ENCODE results near the gene FBXW8.

Gene FBXW8

DNA sequence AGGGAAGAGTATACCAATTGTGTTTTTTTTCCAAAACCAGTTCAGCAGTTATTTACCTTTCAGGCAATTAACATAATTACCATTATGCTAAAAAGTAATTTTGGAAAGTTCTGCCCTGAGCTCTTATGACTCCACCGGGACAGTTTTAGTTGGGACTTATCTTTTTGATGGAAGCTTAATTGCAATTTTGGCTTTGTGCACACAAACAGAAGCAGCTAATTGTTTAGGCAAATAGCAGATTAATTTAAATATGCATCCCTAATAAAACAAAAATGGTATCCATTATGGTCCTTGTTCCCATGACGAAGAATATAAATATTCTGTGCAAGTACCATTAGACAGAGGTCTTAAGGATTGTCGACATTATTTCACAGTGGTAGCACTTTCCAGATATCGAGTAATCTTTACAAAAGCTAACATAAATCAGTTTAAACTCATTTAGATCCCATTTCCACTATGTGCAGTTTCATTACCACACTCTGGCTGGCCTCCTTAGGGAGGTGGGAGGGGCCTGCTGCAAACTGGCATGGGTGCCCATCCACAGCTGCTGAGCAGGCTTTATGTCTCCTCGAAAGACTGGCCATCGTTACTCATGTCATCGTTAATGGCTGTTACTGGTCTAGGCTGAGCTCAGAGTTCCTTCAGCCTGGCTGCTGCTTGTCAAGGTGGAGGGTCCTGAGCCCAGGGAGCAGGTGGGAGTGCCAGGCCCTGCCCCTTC lies 68.2 kb downstream of the FBXW8 start:
- no peaks in the 10 kb centered on the region for H3K36me3 ChIP-seq (ENCODE audit: control insufficient read depth, insufficient read depth, low read length)
- no peak overlapping the region for H3K4me3 ChIP-seq (ENCODE audit: low read length)
- H3K27ac ChIP-seq (ENCODE audit: low read depth, low read length), result no peak overlapping the region

DNA sequence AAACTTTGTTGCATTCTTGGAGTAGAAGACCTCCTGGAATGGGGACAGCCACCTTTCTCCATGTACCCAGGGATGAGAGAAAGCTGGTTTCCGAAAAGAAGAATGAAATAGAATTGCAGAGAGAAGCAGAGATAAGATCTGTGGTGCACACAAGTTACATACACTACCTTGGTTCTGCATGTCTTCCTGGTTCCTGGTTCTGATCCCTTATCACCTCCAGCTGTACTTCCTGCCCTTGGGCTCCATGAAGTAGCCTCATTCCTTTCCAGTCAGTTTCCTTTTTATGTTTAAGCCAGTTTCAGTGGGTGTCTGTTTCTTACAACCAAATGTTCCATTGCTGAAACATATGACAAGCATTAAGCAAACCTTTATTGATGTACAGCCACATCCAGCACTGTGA lies 69.3 kb downstream of the FBXW8 start:
- Histone ChIP-seq H3K4ac (ENCODE audit: low read depth, low read length) (no peak overlapping the region), H3K18ac (ENCODE audit: low read length) (no peak overlapping the region), H2BK5ac (ENCODE audit: low read length) (no peak overlapping the region), H2AK5ac (ENCODE audit: low read length) (no peak overlapping the region), H2BK15ac (replicated peaks; ENCODE audit: low read depth) (no peak overlapping the region), H2BK120ac (ENCODE audit: low read depth, low read length) (no peak overlapping the region), H4K8ac (ENCODE audit: low read depth, low read length) (no peak overlapping the region), H3K56ac (ENCODE audit: low read length) (no peak overlapping the region), H3K36me3 (ENCODE audit: control insufficient read depth, insufficient read depth, low read length) (no peaks in the 10 kb centered on the region), H3K27me3 (ENCODE audit: insufficient read depth, low read length, poor library complexity) (no peaks in the 10 kb centered on the region), H3K79me1 (ENCODE audit: low read length) (no peaks in the 10 kb centered on the region), H3K4me1 (ENCODE audit: control insufficient read depth, low read depth, low read length) (no peaks in the 10 kb centered on the region), H3K27ac (ENCODE audit: low read depth, low read length) (no peak overlapping the region), H4K5ac (ENCODE audit: low read length) (no peak overlapping the region), H3K4me3 (ENCODE audit: low read length) (no peak overlapping the region), H3K23ac (ENCODE audit: low read length) (no peak overlapping the region), H3K9ac (ENCODE audit: low read length) (no peak overlapping the region), H3K4me2 (ENCODE audit: low read length) (no peak overlapping the region), H3K79me2 (ENCODE audit: control insufficient read depth, insufficient read depth, low read length) (no peaks in the 10 kb centered on the region)
- peak; percentile 3 for DNase-seq
- no CpG with 5 or more reads among the region's 1 CpG for WGBS (ENCODE audit: extremely low coverage, insufficient coverage, low lambda C conversion rate)

More for the DNA sequence above, 68.2 kb downstream of the FBXW8 start:
- Histone ChIP-seq H3K4ac (ENCODE audit: low read depth, low read length) (no peak overlapping the region), H4K8ac (ENCODE audit: low read depth, low read length) (no peak overlapping the region), H3K9ac (ENCODE audit: low read length) (no peak overlapping the region), H3K27me3 (ENCODE audit: insufficient read depth, low read length, poor library complexity) (no peaks in the 10 kb centered on the region), H2BK5ac (ENCODE audit: low read length) (no peak overlapping the region), H3K56ac (ENCODE audit: low read length) (no peak overlapping the region), H3K79me1 (ENCODE audit: low read length) (no peaks in the 10 kb centered on the region), H3K18ac (ENCODE audit: low read length) (no peak overlapping the region), H3K79me2 (ENCODE audit: control insufficient read depth, insufficient read depth, low read length) (no peaks in the 10 kb centered on the region), H2BK120ac (ENCODE audit: low read depth, low read length) (no peak overlapping the region), H4K5ac (ENCODE audit: low read length) (no peak overlapping the region), H2AK5ac (ENCODE audit: low read length) (no peak overlapping the region), H3K4me1 (ENCODE audit: control insufficient read depth, low read depth, low read length) (no peaks in the 10 kb centered on the region), H3K4me2 (ENCODE audit: low read length) (no peak overlapping the region), H2BK15ac (replicated peaks; ENCODE audit: low read depth) (no peak overlapping the region), H3K23ac (ENCODE audit: low read length) (no peak overlapping the region)
- DNase-seq, result no peak
- WGBS (ENCODE audit: extremely low coverage, insufficient coverage, low lambda C conversion rate), result no CpG with 5 or more reads among the region's 7 CpGs

DNA sequence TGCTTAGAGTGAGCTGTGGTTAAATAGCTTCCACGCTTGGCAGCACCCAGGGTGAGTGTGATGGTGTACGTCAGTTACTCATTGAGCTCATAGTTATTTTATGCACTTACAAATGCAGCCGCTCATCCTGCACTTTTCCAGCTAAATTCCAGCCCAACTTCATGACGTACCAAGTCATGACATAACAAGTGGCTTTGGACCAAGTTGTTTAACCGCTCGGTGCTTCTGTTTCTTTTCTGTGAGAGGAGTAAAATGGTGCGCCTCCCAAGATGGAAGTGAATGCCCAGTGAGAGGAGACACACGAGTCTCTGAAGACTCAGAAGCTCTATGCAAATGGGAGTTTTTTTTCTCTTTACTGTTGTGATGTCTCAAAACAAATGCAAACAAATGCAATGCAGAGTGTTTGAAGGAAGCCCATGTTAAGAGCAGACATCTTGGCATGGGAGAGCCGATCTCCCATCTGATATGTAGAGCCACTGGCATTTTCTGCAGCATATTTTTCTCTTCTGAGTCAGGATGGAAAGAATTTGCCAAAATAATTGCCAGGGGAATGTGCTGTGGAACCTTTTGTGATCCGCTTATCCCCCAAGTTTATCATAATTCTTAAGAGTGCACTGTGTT lies 72.2 kb downstream of the FBXW8 start:
- no peak overlapping the region for H3K9ac ChIP-seq (ENCODE audit: low read length)
- H3K4me2 ChIP-seq (ENCODE audit: low read length), result no peak overlapping the region
- no peak overlapping the region for H3K4me3 ChIP-seq (ENCODE audit: low read length)
- no peak overlapping the region for H4K5ac ChIP-seq (ENCODE audit: low read length)
- H2AK5ac ChIP-seq (ENCODE audit: low read length), result no peak overlapping the region
- no CpG with 5 or more reads among the region's 10 CpGs for WGBS (ENCODE audit: extremely low coverage, insufficient coverage, low lambda C conversion rate)
- no peak overlapping the region for H2BK5ac ChIP-seq (ENCODE audit: low read length)
- peak; percentile 13 for DNase-seq
- H3K56ac ChIP-seq (ENCODE audit: low read length), result no peak overlapping the region
- H3K27me3 ChIP-seq (ENCODE audit: insufficient read depth, low read length, poor library complexity), result no peaks in the 10 kb centered on the region
- H3K79me1 ChIP-seq (ENCODE audit: low read length), result no peaks in the 10 kb centered on the region
- H3K79me2 ChIP-seq (ENCODE audit: control insufficient read depth, insufficient read depth, low read length), result no peaks in the 10 kb centered on the region
- H3K4me1 ChIP-seq (ENCODE audit: control insufficient read depth, low read depth, low read length), result no peaks in the 10 kb centered on the region
- H3K4ac ChIP-seq (ENCODE audit: low read depth, low read length), result no peak overlapping the region
- H3K23ac ChIP-seq (ENCODE audit: low read length), result no peak overlapping the region
- H2BK120ac ChIP-seq (ENCODE audit: low read depth, low read length), result no peak overlapping the region
- no peak overlapping the region for H2BK15ac ChIP-seq (replicated peaks; ENCODE audit: low read depth)
- H3K36me3 ChIP-seq (ENCODE audit: control insufficient read depth, insufficient read depth, low read length), result no peaks in the 10 kb centered on the region
- H4K8ac ChIP-seq (ENCODE audit: low read depth, low read length), result no peak overlapping the region
- H3K27ac ChIP-seq (ENCODE audit: low read depth, low read length), result no peak overlapping the region
- no peak overlapping the region for H3K18ac ChIP-seq (ENCODE audit: low read length)

DNA sequence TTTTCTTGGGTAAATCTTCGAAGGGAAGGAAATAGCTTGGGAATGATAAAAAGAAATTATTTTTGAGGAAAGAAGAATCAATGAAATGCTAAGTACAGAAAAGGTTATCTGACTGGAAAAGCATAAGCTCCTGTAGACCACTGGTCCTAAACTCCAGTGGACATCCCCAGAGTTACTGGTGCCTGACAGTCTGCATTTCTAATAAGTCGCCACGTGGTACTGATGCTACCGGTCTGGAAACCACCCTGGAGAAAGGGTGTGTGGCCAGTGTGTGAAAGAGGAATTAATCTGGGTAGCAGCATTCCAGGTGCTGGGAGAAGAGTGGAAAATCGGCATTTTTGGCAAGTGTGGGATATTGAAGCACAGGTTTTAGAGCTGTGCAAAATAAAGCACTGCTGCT lies 73.3 kb downstream of the FBXW8 start:
- no peak overlapping the region for H3K18ac ChIP-seq (ENCODE audit: low read length)
- H3K27me3 ChIP-seq (ENCODE audit: insufficient read depth, low read length, poor library complexity), result no peaks in the 10 kb centered on the region
- H3K23ac ChIP-seq (ENCODE audit: low read length), result no peak overlapping the region
- H4K5ac ChIP-seq (ENCODE audit: low read length), result no peak overlapping the region
- no peak overlapping the region for H3K4me2 ChIP-seq (ENCODE audit: low read length)
- H3K79me1 ChIP-seq (ENCODE audit: low read length), result no peaks in the 10 kb centered on the region
- H3K56ac ChIP-seq (ENCODE audit: low read length), result no peak overlapping the region
- no peak overlapping the region for H2BK5ac ChIP-seq (ENCODE audit: low read length)
- H2AK5ac ChIP-seq (ENCODE audit: low read length), result no peak overlapping the region
- no peak overlapping the region for H3K4me3 ChIP-seq (ENCODE audit: low read length)
- H2BK15ac ChIP-seq (replicated peaks; ENCODE audit: low read depth), result no peak overlapping the region
- no peak overlapping the region for H3K27ac ChIP-seq (ENCODE audit: low read depth, low read length)
- no peaks in the 10 kb centered on the region for H3K79me2 ChIP-seq (ENCODE audit: control insufficient read depth, insufficient read depth, low read length)
- no CpG with 5 or more reads among the region's 5 CpGs for WGBS (ENCODE audit: extremely low coverage, insufficient coverage, low lambda C conversion rate)
- no peak overlapping the region for H3K9ac ChIP-seq (ENCODE audit: low read length)
- H4K8ac ChIP-seq (ENCODE audit: low read depth, low read length), result no peak overlapping the region
- no peak overlapping the region for H2BK120ac ChIP-seq (ENCODE audit: low read depth, low read length)
- no peaks in the 10 kb centered on the region for H3K4me1 ChIP-seq (ENCODE audit: control insufficient read depth, low read depth, low read length)
- no peak overlapping the region for H3K4ac ChIP-seq (ENCODE audit: low read depth, low read length)
- H3K36me3 ChIP-seq (ENCODE audit: control insufficient read depth, insufficient read depth, low read length), result peaks cover under 1% of the 10 kb centered on the region
- DNase-seq, result no peak

DNA sequence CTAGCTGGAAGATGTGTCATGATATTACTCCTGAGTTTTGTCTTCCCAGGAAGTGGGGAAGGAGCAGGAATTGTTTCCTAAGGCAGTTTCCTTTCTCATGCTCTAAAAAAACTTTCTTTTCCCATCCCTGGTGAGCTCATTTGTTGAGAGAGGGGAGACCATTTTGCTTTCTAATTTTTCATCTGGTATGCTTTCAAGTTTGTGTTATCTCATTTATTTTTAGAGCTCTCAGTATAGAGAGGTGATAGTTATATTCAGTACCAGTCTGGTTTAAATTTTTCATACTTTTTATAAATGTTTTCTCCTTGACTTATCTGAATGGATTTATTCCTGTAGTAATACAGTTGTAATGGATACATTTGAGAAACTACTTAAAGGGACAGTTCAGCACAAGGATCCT lies 79.6 kb downstream of the FBXW8 start:
- Histone ChIP-seq H3K56ac (ENCODE audit: low read length) (no peak overlapping the region), H3K18ac (ENCODE audit: low read length) (no peak overlapping the region), H3K79me1 (ENCODE audit: low read length) (no peaks in the 10 kb centered on the region), H3K79me2 (ENCODE audit: control insufficient read depth, insufficient read depth, low read length) (no peaks in the 10 kb centered on the region), H2AK5ac (ENCODE audit: low read length) (no peak overlapping the region), H3K4me1 (ENCODE audit: control insufficient read depth, low read depth, low read length) (no peaks in the 10 kb centered on the region), H3K27ac (ENCODE audit: low read depth, low read length) (no peak overlapping the region), H3K36me3 (ENCODE audit: control insufficient read depth, insufficient read depth, low read length) (peaks cover 1% of the 10 kb centered on the region), H3K23ac (ENCODE audit: low read length) (no peak overlapping the region), H3K4me2 (ENCODE audit: low read length) (no peak overlapping the region), H3K4me3 (ENCODE audit: low read length) (no peak overlapping the region), H2BK15ac (replicated peaks; ENCODE audit: low read depth) (no peak overlapping the region), H2BK5ac (ENCODE audit: low read length) (no peak overlapping the region), H3K9ac (ENCODE audit: low read length) (no peak overlapping the region), H2BK120ac (ENCODE audit: low read depth, low read length) (no peak overlapping the region), H3K4ac (ENCODE audit: low read depth, low read length) (no peak overlapping the region), H4K8ac (ENCODE audit: low read depth, low read length) (no peak overlapping the region), H4K5ac (ENCODE audit: low read length) (no peak overlapping the region), H3K27me3 (ENCODE audit: insufficient read depth, low read length, poor library complexity) (no peaks in the 10 kb centered on the region)
- no peak for DNase-seq
